ENCODE results near the gene PTPA. TPM values are rescaled to one million over a fixed set of nuclear protein-coding genes. Genes with fewer than 3 reads are reported as not detected.

Gene PTPA
- total RNA-seq, 1 donor from 2014 or later = 220 TPM

- DNase-seq (ENCODE audit: low read depth) = no peak
Measured at GRCh38 chr9:129076640-129077037, 34.6 kb upstream of the PTPA start.

DNA sequence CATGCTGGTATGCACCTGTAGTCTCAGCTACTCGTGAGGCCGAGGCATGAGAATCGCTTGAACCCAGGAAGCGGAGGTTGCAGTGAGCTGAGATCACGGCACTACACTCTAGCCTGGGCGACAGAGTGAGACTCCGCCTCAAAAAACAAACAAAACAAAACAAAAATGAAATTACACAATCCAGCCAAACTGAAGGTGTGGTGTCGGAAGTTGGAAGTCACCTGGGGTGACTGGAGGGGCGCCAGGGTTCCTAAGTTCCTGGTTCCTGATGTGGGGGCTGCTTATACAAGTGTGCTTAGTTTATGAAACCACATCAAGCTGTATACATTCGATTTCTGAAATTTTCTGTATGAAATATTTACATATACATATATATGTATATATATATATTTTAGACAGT, 34.0 kb upstream of the PTPA start:
- TF ChIP-seq, protein P1, sequence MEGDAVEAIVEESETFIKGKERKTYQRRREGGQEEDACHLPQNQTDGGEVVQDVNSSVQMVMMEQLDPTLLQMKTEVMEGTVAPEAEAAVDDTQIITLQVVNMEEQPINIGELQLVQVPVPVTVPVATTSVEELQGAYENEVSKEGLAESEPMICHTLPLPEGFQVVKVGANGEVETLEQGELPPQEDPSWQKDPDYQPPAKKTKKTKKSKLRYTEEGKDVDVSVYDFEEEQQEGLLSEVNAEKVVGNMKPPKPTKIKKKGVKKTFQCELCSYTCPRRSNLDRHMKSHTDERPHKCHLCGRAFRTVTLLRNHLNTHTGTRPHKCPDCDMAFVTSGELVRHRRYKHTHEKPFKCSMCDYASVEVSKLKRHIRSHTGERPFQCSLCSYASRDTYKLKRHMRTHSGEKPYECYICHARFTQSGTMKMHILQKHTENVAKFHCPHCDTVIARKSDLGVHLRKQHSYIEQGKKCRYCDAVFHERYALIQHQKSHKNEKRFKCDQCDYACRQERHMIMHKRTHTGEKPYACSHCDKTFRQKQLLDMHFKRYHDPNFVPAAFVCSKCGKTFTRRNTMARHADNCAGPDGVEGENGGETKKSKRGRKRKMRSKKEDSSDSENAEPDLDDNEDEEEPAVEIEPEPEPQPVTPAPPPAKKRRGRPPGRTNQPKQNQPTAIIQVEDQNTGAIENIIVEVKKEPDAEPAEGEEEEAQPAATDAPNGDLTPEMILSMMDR (conservative IDR thresholded peaks at IDR 0.05; ENCODE audit: low read depth, low read length) = no peak
- no peak overlapping the region for H3K4me3 ChIP-seq (ENCODE audit: low read depth, low read length)
- no peak for DNase-seq (ENCODE audit: low read depth)

More at GRCh38 chr9:129076640-129077037, 34.6 kb upstream of the PTPA start:
- H3K4me3 ChIP-seq (ENCODE audit: low read depth, low read length) = no peak overlapping the region
- TF ChIP-seq, protein P1 (conservative IDR thresholded peaks at IDR 0.05; ENCODE audit: low read depth, low read length) = no peak

- TF ChIP-seq, protein P1 (conservative IDR thresholded peaks at IDR 0.05; ENCODE audit: low read depth, low read length) = no peak
- H3K4me3 ChIP-seq (ENCODE audit: low read depth, low read length) = no peak overlapping the region
- DNase-seq (ENCODE audit: low read depth) = no peak
Measured at GRCh38 chr9:129078691-129079503, 32.3 kb upstream of the PTPA start.

DNA sequence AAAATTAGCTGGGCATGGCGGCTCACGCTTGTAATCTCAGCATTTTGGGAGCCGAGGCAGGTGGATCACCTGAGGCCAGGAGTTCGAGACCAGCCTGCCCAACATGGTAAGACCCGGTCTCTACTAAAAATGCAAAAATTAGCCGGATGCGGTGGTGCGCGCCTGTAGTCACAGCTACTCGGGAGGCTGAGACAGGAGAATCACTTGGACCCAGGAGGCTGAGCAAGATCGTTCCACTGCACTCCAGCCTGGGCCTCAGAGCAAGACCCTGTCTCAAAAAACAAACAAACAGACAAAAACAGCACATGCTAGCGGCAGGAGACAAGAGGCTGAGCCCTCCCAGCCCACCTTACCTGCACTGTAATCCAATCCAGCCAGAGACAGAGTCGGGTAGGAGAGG, 31.4 kb upstream of the PTPA start:
- peak overlapping the region; percentile 75 for H3K4me3 ChIP-seq (ENCODE audit: low read depth, low read length)
- DNase-seq (ENCODE audit: low read depth) = no peak
- TF ChIP-seq, protein P1 (conservative IDR thresholded peaks at IDR 0.05; ENCODE audit: low read depth, low read length) = no peak

DNA sequence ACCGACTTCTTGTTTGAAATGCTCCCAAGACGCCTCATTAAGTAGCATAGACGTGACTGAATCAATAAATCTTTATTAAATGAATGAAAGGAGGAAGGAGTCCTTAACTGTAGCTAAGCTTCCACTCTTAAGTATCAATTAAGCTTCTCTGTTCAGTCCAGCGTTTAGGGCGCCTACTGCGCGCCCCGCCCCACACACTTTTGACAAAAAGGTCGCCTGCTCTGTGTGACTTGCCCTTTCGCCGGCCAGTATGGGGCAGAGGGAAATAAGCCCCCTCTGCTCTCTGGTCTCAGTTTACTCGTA, 31.0 kb upstream of the PTPA start:
- no peak for DNase-seq (ENCODE audit: low read depth)
- TF ChIP-seq, protein P1 (conservative IDR thresholded peaks at IDR 0.05; ENCODE audit: low read depth, low read length) = no peak
- peak overlapping the region; percentile 75 for H3K4me3 ChIP-seq (ENCODE audit: low read depth, low read length)

DNA sequence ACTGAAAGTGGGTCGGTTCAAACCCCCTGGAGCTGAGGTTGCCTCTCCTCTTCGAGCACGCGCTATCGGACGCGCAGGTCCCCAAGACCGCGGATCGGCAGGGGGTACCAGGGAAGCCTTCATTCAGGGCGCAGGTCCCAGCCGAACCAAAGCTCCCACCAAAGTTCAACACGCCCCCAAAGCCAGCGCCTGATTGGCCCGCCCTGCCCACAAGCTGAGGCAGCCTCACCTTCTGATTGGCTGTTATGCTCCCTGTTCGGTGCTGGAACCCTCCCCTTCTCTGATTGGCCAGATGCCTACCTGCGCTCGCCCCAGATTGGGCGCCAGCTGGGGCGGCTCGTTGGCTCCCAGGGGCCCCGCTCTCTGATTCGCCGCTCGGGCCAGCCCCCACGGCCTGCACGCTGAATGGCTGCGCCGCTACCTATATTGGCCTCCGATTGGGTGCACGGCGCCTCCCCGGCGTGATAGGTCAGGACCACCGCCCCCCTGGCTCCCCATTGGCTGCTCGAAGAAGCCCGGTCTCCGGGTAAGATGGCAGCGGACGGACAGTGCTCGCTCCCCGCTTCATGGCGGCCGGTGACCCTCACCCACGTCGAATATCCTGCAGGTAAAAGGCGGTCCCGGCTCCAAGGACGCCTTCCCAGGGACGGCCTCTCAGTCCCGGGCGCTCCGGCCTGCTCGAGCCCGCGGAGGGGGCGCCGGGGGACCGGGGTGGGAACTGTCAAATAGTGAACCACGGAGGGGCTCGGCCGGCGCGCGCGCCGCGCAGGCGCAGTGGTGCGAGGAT, 30.4 kb upstream of the PTPA start, which contains the start of gene DOLPP1:
TSS of gene DOLPP1 (plus strand) at position 511 of the 787 bp plus-strand sequence. CDS start at position 532, 21 bp downstream.
- H3K4me3 ChIP-seq (ENCODE audit: low read depth, low read length) = peak within 1 kb of the TSS; percentile 75
- TF ChIP-seq, protein P1 (conservative IDR thresholded peaks at IDR 0.05; ENCODE audit: low read depth, low read length) = no peak
- peak; percentile 84 for DNase-seq (ENCODE audit: low read depth)
